HG03066 (cell line): ENCODE measurements around the gene XPNPEP1.

Experiments
- ATAC-seq: cut with Tn5 transposase; IDR thresholded peaks from one replicate; pipeline ENCODE4 v1.9.1; 2021; ENCODE audit warnings: low read depth; ENCODE audit not compliant: unreplicated experiment

The XPNPEP1 gene

GRCh38 chr10:109952526-109952925 lies 29.2 kb upstream of the XPNPEP1 start:
- no peak for ATAC-seq

- no peak for ATAC-seq
Observed at GRCh38 chr10:109947111-109947920, 24.0 kb upstream of the XPNPEP1 start.

- no peak for ATAC-seq
Observed at GRCh38 chr10:109946680-109947079, 23.4 kb upstream of the XPNPEP1 start.

GRCh38 chr10:109945473-109946177 lies 22.3 kb upstream of the XPNPEP1 start:
- ATAC-seq: no peak

GRCh38 chr10:109944613-109945012 lies 21.3 kb upstream of the XPNPEP1 start:
- no peak for ATAC-seq

- ATAC-seq: no peak
Observed at GRCh38 chr10:109941236-109941862, 18.0 kb upstream of the XPNPEP1 start.

GRCh38 chr10:109940553-109940952 lies 17.2 kb upstream of the XPNPEP1 start:
- ATAC-seq: no peak

GRCh38 chr10:109940117-109940516 lies 16.8 kb upstream of the XPNPEP1 start:
- ATAC-seq: no peak

- no peak for ATAC-seq
Observed at GRCh38 chr10:109939315-109939961, 16.1 kb upstream of the XPNPEP1 start.

- no peak for ATAC-seq
Observed at GRCh38 chr10:109937460-109938065, 14.3 kb upstream of the XPNPEP1 start.

- ATAC-seq: no peak
Observed at GRCh38 chr10:109934958-109935793, 11.9 kb upstream of the XPNPEP1 start.

GRCh38 chr10:109933984-109934565 lies 10.8 kb upstream of the XPNPEP1 start:
- ATAC-seq: no peak

- ATAC-seq: no peak
Observed at GRCh38 chr10:109932968-109933367, 9.7 kb upstream of the XPNPEP1 start.

- ATAC-seq: no peak
Observed at GRCh38 chr10:109932391-109932790, 9.1 kb upstream of the XPNPEP1 start.

- ATAC-seq: no peak
Observed at GRCh38 chr10:109931163-109931562, 7.9 kb upstream of the XPNPEP1 start.

GRCh38 chr10:109929501-109930219 lies 6.3 kb upstream of the XPNPEP1 start:
- ATAC-seq: no peak

GRCh38 chr10:109928475-109928891 lies 5.2 kb upstream of the XPNPEP1 start:
- no peak for ATAC-seq

- no peak for ATAC-seq
Observed at GRCh38 chr10:109926825-109927224, 3.5 kb upstream of the XPNPEP1 start.
